Neutrophil (primary cell): ENCODE results near the gene APP.

Experiments
- H3K27ac ChIP-seq: fragments of 200-600 bp; sonication (generic); 2 replicates; pipeline ENCODE4 v1.5.1; 2016; ENCODE audit warnings: mild to moderate bottlenecking, moderate library complexity
- H3K27me3 ChIP-seq: fragments of 200-600 bp; sonication (generic); 2 replicates; pipeline ENCODE4 v1.6.0; 2016; ENCODE audit warnings: mild to moderate bottlenecking
- H3K36me3 ChIP-seq: fragments of 200-600 bp; sonication (generic); 2 replicates; pipeline ENCODE4 v1.5.1; 2017
- H3K4me1 ChIP-seq, 2 experiments: fragments of 200-600 bp in 1 of 2; sonication (generic) in 1 of 2; 1 replicate in 1 of 2; 2 replicates in 1 of 2; pipeline versions ENCODE4 v1.5.1 to v1.6.1; 2013 to 2016; ENCODE audit warnings: low read depth in 1 of 2, low read length in 1 of 2, mild to moderate bottlenecking in 1 of 2, moderate library complexity in 1 of 2; ENCODE audit not compliant: control insufficient read depth in 1 of 2, insufficient read depth in 1 of 2
- H3K4me3 ChIP-seq, 2 experiments: fragments of 200-600 bp in 1 of 2; sonication (generic) in 1 of 2; 1 replicate in 1 of 2; 2 replicates in 1 of 2; pipeline ENCODE4 v1.5.1; 2013 to 2016; ENCODE audit warnings: low read depth in 1 of 2, low read length in 1 of 2, mild to moderate bottlenecking in 1 of 2, moderate library complexity in 1 of 2
- H3K9me3 ChIP-seq: fragments of 200-600 bp; sonication (generic); 2 replicates; pipeline ENCODE4 v1.5.1; 2016
- TF ChIP-seq, protein P1 (sequence below): fragments of 200-600 bp; sonication (generic); IDR thresholded peaks from 2 replicates; pipeline ENCODE4 v1.5.1; 2016; ENCODE audit warnings: antibody characterized with exemption

The APP gene

DNA sequence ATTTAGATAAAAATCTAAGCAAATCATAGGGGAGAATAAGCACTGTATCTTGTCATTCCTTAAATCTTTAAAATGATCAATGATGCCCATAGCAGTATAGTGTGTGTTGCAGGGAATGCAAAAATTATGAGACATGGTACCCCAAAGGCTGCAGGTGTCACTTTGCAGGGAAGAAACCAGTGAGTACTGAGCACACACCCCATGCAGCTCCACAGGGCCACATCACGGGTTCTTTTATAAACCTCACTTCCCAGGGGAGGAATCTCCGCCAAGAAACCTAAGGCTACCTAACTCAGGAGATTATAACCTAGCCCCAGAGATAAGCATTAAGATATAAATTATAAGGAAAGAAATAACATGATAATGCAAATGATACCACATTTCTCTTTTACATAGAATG, 115.6 kb downstream of the APP start:
- no peaks in the 10 kb centered on the region for H3K9me3 ChIP-seq
- TF ChIP-seq, protein P1, sequence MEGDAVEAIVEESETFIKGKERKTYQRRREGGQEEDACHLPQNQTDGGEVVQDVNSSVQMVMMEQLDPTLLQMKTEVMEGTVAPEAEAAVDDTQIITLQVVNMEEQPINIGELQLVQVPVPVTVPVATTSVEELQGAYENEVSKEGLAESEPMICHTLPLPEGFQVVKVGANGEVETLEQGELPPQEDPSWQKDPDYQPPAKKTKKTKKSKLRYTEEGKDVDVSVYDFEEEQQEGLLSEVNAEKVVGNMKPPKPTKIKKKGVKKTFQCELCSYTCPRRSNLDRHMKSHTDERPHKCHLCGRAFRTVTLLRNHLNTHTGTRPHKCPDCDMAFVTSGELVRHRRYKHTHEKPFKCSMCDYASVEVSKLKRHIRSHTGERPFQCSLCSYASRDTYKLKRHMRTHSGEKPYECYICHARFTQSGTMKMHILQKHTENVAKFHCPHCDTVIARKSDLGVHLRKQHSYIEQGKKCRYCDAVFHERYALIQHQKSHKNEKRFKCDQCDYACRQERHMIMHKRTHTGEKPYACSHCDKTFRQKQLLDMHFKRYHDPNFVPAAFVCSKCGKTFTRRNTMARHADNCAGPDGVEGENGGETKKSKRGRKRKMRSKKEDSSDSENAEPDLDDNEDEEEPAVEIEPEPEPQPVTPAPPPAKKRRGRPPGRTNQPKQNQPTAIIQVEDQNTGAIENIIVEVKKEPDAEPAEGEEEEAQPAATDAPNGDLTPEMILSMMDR, result no peak
- H3K4me1 ChIP-seq, result peaks cover 0 to under 1% of the 10 kb centered on the region in 2 experiments
- H3K27me3 ChIP-seq, result no peaks in the 10 kb centered on the region
- H3K27ac ChIP-seq, result no peak overlapping the region
- H3K36me3 ChIP-seq, result peaks cover 11% of the 10 kb centered on the region
- H3K4me3 ChIP-seq, result no peak overlapping the region

DNA sequence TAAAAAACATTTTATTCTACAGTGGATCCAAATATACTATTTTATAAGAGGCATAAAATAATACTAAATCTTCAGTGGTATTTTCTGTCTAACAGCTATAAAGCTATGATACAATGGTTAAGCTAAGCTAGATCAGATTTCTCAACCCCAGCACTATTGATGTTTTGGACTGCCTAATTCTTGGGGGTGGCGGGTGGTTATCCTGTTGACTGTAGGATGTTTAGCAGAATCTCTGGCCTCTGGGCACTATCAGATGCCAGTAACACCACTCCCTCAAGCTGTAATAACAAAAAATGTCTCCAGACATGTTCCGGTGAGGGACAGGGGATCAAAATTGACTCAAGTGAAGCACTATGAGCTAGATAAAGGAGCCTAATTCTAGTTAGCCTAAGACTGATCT, 118.5 kb downstream of the APP start:
- no peak overlapping the region for H3K27ac ChIP-seq
- H3K4me3 ChIP-seq, result no peak overlapping the region
- H3K9me3 ChIP-seq, result no peaks in the 10 kb centered on the region
- TF ChIP-seq, protein P1, result no peak
- H3K36me3 ChIP-seq, result peaks cover 11% of the 10 kb centered on the region
- H3K4me1 ChIP-seq, result no peaks in the 10 kb centered on the region
- H3K27me3 ChIP-seq, result no peaks in the 10 kb centered on the region

DNA sequence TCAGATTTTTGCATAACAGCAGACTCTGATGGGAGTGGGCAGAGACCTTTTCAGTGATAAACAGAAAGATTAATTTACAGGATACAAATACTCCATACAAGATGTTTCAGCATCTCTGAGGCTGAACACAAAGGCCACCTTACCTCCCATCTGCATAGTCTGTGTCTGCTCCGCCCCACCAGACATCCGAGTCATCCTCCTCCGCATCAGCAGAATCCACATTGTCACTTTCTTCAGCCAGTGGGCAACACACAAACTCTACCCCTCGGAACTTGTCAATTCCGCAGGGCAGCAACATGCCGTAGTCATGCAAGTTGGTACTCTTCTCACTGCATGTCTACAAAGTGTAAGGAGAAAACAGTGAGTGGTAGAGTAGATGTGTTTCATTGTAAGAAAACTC, 119.7 kb downstream of the APP start:
- H3K9me3 ChIP-seq, result no peaks in the 10 kb centered on the region
- H3K27ac ChIP-seq, result no peak overlapping the region
- no peak overlapping the region for H3K4me3 ChIP-seq
- H3K36me3 ChIP-seq, result peaks cover 11% of the 10 kb centered on the region
- no peaks in the 10 kb centered on the region for H3K27me3 ChIP-seq
- TF ChIP-seq, protein P1, result no peak
- H3K4me1 ChIP-seq, result no peaks in the 10 kb centered on the region

DNA sequence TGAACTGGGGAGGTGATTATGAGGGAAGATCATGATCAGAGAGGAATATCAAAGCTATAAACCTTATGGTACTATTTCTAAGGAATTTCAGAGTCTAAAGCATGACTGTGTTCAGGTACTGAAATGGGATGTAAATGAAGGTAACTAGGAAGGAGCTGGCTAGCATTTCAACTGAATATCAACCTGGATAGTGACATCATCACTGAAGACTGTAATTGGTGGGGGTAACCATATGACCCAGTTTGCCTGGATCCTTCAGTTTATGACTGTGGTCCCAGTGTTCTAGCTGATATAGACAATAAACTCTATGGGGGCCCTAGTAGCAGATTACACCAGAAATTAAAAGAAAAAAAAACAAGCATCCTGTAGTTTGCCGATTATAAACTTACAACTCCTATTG, 120.8 kb downstream of the APP start:
- H3K27ac ChIP-seq, result no peak overlapping the region
- H3K4me1 ChIP-seq, result no peaks in the 10 kb centered on the region
- H3K4me3 ChIP-seq, result no peak overlapping the region
- peaks cover 11% of the 10 kb centered on the region for H3K36me3 ChIP-seq
- TF ChIP-seq, protein P1, result no peak
- H3K27me3 ChIP-seq, result no peaks in the 10 kb centered on the region
- no peaks in the 10 kb centered on the region for H3K9me3 ChIP-seq

DNA sequence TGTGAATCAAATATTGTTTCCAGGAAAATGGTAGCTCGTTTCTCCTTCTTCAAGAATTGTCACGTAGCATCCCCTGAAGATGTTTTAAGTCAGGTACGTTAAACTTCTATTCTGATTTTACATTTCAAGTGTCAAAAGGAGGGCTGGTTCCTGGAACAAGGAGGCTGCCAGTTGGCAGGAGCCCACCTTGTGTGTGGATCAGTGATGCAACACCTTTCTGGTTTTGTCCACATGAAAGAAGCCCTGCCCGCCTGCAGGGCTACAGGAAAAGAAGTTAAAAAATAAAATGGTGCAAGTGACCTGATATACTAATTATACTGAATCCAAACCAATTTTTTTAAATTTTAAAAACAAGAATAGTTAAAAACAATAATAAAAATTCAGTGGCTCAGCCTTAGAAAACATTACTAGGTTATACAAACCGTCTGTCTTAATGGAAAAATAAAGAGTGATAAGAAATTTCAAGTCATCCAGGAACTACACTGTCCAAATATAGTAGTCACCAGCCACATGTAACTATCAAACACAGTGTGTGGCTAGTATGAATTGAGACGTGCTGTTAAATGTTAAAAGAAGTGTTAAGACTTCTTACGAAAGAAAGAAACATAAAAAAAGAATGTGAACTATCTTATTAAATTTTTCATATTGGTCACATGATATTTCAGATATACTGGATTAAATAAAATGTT, 123.1 kb downstream of the APP start:
- Histone ChIP-seq H3K27ac (no peak overlapping the region), H3K4me3 (no peak overlapping the region), H3K9me3 (no peaks in the 10 kb centered on the region), H3K27me3 (no peaks in the 10 kb centered on the region), H3K4me1 (no peaks in the 10 kb centered on the region), H3K36me3 (peaks cover 11% of the 10 kb centered on the region)
- TF ChIP-seq, protein P1, result no peak
